IPS-15b (cell line): ENCODE results near the gene MYZAP.

Source experiments
- H3K27me3 ChIP-seq: one replicate; pipeline ENCODE4 v1.6.1; 2013; ENCODE audit warnings: low read length; ENCODE audit not compliant: control insufficient read depth, insufficient read depth
- H3K36me3 ChIP-seq: one replicate; pipeline ENCODE4 v1.6.1; 2013; ENCODE audit warnings: low read length; ENCODE audit not compliant: control insufficient read depth, insufficient read depth
- H3K4me1 ChIP-seq: one replicate; pipeline ENCODE4 v1.6.1; 2013; ENCODE audit warnings: mild to moderate bottlenecking, low read length; ENCODE audit not compliant: control insufficient read depth, insufficient read depth
- H3K4me3 ChIP-seq: one replicate; pipeline ENCODE4 v1.5.1; 2013; ENCODE audit warnings: low read depth, low read length
- H3K9ac ChIP-seq: one replicate; pipeline ENCODE4 v1.6.1; 2013; ENCODE audit warnings: low read depth, mild to moderate bottlenecking, low read length
- H3K9me3 ChIP-seq: one replicate; pipeline ENCODE4 v1.6.1; 2013; ENCODE audit warnings: mild to moderate bottlenecking, low read length; ENCODE audit not compliant: control insufficient read depth, insufficient read depth

MYZAP gene

DNA sequence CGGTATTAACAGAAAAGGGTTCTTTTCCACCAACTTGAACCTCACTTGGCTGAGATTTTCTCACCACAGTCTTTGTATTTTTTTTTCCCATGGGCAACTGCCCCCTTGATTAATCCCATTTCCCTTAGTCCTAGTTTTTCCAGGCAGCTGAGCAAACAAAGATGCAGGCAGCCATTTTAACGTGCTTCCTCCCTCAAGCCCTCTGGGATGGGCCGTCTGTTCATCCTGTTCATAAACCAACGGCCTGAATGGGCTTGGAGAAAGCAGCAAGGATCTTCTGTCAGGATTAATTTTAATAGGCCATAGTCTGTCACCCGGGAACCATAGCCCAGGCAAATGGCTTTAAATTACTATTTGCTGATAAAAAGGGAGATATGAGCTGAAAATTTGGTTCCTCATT lies 104.4 kb downstream of the MYZAP start:
- H3K4me3 ChIP-seq = no peak overlapping the region
- H3K27me3 ChIP-seq = no peaks in the 10 kb centered on the region
- H3K9ac ChIP-seq = no peak overlapping the region
- H3K4me1 ChIP-seq = no peaks in the 10 kb centered on the region
- no peaks in the 10 kb centered on the region for H3K36me3 ChIP-seq
- no peaks in the 10 kb centered on the region for H3K9me3 ChIP-seq

DNA sequence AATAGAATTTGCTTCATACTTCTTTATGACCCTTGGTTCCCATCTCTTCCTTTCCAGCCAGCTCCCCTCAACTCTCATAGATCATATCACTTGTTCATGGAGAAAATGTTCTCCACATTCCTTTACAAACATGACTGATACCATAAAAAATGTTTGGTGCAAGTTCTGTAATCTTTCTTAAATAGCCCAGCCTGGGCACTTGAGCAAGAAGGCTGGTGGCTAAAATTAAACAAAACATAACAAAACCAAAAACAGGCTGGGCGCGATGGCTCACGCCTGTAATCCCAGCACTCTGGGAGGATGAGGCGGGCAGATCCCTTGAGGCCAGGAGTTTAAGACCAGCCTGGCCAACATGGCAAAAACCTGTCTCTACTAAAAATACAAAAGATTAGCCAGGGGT lies 105.9 kb downstream of the MYZAP start:
- Histone ChIP-seq H3K4me3 (no peak overlapping the region), H3K4me1 (no peaks in the 10 kb centered on the region), H3K36me3 (no peaks in the 10 kb centered on the region), H3K9me3 (no peaks in the 10 kb centered on the region), H3K9ac (no peak overlapping the region), H3K27me3 (peaks cover 2% of the 10 kb centered on the region)

DNA sequence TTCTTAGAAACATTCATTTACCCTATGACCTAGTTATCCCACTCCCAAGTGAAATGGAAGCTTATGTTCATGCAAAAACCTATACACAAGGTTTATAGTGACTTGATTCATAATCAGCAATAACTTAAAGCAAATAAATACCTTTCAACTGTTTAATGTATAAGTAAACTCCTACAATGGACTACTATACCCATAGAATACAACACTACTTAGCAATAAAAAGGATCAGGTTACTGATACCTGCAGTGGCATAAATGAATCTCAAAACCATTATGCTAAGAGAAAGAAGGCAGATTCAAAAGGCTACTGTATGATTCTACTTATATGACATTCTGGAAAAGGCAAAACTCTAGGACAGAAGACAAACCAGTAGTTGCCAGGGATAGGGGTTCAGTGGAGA lies 106.5 kb downstream of the MYZAP start:
- no peak overlapping the region for H3K9ac ChIP-seq
- H3K4me3 ChIP-seq = no peak overlapping the region
- no peaks in the 10 kb centered on the region for H3K4me1 ChIP-seq
- no peaks in the 10 kb centered on the region for H3K9me3 ChIP-seq
- peaks cover 9% of the 10 kb centered on the region for H3K27me3 ChIP-seq
- no peaks in the 10 kb centered on the region for H3K36me3 ChIP-seq

DNA sequence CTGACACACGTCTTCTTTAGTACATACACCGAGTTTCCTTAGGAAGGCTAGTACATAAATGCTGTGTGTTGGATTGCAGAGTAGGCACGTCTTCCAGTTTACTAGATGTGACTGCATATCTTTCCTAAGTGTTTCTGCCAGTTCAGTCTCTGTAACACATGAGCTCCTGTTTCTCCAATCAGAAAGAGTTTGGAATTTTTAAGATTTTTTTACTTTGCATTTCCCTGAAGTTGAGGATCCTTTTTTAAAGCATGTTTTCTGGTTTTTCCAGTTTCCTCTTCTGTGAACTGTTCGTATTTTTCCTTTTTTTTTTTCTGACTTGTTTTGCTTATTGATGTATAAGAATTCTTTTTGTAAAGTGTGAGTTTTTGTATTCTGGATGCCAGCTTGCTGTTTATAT lies 107.3 kb downstream of the MYZAP start:
- Histone ChIP-seq H3K36me3 (no peaks in the 10 kb centered on the region), H3K9me3 (no peaks in the 10 kb centered on the region), H3K4me3 (no peak overlapping the region), H3K4me1 (no peaks in the 10 kb centered on the region), H3K27me3 (peaks cover 12% of the 10 kb centered on the region), H3K9ac (no peak overlapping the region)

DNA sequence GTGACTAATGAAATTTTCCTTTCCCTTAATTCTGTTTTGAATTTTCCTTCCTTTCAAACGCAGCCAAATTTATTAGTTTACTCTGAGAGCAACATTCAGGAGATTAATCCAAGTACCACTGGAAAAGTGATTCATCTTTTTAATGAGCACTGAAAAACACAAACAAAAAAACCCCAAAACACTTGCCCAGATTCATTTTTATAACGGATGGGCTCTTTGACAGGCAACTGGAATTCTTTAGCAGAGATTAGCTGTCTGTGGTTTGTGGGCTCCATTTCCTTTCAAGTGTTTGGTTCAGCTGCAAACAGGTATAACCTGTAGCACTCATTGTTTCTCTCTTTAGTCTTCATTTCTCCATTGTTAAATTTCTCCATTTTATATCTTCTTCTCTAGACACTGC lies 111.7 kb downstream of the MYZAP start:
- peaks cover 15% of the 10 kb centered on the region for H3K27me3 ChIP-seq
- H3K36me3 ChIP-seq = no peaks in the 10 kb centered on the region
- no peaks in the 10 kb centered on the region for H3K9me3 ChIP-seq
- H3K9ac ChIP-seq = no peak overlapping the region
- no peaks in the 10 kb centered on the region for H3K4me1 ChIP-seq
- H3K4me3 ChIP-seq = no peak overlapping the region

DNA sequence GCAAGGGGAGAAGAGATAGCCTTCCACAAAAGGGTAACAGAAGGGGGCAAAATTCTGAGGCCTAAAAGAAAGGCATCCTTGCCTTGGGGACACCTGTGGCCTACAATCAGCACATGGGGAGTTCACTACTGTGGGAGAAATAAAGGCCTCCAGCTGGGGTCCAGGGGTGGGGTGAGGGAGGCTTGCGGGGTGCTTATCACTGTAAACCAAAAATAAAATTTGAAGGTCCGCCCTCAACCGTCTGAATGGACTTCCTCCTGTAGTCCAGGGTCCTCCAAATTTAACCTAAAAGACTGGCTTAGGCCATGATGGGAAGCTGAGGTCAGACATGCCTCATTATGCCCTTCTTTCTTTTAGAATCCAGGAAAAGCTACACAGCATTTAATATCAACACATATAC lies 112.7 kb downstream of the MYZAP start:
- Histone ChIP-seq H3K4me1 (no peaks in the 10 kb centered on the region), H3K27me3 (peaks cover 15% of the 10 kb centered on the region), H3K36me3 (no peaks in the 10 kb centered on the region), H3K4me3 (no peak overlapping the region), H3K9ac (no peak overlapping the region), H3K9me3 (no peaks in the 10 kb centered on the region)

DNA sequence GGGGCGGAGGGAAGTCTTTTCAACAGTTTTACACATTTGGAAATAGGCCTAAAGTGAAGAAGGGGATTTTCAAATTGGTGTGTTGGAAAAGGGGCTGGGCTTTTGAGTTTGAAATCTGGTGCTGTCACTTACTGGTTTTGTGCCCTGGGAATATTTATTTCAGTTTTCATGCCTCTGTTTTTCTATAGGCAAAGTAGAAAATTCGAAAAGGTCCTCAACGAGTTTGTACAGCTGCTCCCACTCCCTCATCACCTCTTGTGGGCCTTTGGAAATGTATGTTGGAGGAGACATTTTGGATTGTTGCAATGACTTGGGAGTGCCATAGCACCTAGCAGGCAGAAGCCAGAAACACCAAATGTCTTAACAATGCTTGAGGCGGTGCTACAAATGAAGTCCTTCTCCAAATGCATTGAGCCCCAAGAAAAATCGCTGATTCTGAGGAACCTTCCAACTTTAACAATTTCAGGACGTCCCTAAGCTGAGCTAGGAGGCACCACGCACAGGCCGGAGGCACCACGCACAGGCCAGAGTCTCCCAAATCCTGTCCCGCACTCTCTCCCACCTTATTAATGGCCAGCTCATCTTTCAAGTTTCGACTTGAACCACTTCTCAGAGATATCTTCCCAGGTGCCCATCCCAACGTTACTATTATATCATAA lies 114.2 kb downstream of the MYZAP start:
- H3K36me3 ChIP-seq = peaks cover 5% of the 10 kb centered on the region
- no peaks in the 10 kb centered on the region for H3K9me3 ChIP-seq
- H3K27me3 ChIP-seq = peaks cover 15% of the 10 kb centered on the region
- no peaks in the 10 kb centered on the region for H3K4me1 ChIP-seq
- H3K4me3 ChIP-seq = peak overlapping the region; percentile 95
- H3K9ac ChIP-seq = no peak overlapping the region

DNA sequence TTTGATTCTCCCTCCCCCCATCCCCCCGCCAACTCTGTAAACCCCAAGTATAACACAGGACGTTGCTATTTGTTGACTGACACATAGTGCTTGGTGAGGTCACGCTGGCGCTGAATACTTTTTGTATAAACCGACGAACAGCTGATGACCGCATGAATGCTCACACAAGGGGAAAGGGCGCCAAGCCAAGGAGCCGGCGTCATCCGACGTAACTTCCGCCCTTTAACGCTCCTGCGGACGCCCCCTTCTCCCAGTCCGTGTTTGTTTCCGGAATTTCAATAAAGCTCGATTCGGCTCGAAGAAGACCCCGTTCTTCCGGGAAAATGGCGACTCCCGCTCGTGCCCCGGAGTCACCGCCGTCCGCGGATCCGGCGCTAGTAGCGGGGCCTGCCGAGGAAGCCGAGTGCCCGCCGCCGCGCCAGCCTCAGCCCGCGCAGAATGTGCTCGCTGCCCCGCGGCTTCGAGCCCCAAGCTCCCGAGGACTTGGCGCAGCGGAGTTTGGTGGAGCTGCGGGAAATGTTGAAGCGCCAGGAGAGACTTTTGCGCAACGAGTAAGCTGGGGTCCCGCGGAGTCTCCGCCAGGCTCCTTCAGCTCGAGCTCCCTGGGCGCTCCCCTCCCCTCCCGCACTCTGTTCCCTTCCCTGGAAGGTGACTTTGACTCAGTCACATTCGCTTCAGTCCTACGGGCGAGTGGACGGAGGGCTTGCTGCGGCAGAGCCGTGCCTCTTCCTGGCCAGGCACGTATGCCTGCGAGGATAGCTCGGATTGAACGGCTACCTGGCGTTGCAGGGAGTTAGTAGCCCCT lies 114.9 kb downstream of the MYZAP start, which contains the start of gene POLR2M:
Gene POLR2M (plus strand): TSS at position 310 of the 805 bp plus-strand sequence. CDS start 129 bp downstream, at position 439.
- Histone ChIP-seq H3K4me1 (no peaks in the 10 kb centered on the region), H3K9ac (peak within 1 kb of the TSS; percentile 99), H3K4me3 (peak within 1 kb of the TSS; percentile 95), H3K36me3 (peaks cover 5% of the 10 kb centered on the region), H3K27me3 (peaks cover 15% of the 10 kb centered on the region), H3K9me3 (no peaks in the 10 kb centered on the region)

DNA sequence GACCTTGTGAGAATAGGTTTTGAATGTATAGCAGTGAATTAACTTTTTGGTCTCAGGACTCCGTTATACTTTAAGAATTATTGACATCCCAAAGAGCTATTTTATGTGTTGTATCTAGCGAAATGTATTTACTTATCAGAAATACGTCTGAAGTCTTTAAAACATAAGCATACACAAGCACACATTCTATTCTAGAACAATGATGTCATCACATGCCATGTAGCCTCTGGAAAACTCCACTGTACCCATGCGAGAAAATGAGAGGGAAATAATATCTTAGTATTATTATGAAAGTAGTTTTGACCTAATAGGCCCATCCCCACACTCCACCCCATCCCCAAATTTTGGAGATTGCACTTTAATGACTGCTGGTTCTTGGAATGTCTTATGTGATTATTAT lies 116.3 kb downstream of the MYZAP start:
- Histone ChIP-seq H3K4me3 (no peak overlapping the region), H3K27me3 (peaks cover 8% of the 10 kb centered on the region), H3K9me3 (no peaks in the 10 kb centered on the region), H3K36me3 (peaks cover 9% of the 10 kb centered on the region), H3K9ac (no peak overlapping the region), H3K4me1 (no peaks in the 10 kb centered on the region)

DNA sequence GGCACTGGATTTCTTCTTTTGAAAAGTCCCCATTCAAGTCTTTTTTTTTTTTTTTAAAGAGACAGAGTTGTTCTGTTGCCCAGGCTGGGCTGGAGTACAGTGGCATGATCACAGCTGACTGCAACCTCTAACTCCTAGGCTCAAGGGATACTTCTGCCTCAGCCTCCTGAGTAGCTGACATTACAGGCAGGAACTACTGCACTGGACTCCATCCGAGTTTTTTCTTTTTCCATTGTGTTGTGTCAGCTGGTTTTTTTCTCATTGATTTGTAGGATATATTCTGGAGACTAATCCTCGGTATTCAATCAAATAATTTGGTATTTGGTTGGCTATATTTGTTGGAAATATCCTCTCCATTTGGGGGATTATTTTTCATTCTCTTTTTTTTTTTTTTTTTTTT lies 126.6 kb downstream of the MYZAP start:
- H3K4me1 ChIP-seq = no peaks in the 10 kb centered on the region
- no peaks in the 10 kb centered on the region for H3K9me3 ChIP-seq
- no peak overlapping the region for H3K4me3 ChIP-seq
- H3K27me3 ChIP-seq = no peaks in the 10 kb centered on the region
- H3K9ac ChIP-seq = no peak overlapping the region
- peaks cover 3% of the 10 kb centered on the region for H3K36me3 ChIP-seq

DNA sequence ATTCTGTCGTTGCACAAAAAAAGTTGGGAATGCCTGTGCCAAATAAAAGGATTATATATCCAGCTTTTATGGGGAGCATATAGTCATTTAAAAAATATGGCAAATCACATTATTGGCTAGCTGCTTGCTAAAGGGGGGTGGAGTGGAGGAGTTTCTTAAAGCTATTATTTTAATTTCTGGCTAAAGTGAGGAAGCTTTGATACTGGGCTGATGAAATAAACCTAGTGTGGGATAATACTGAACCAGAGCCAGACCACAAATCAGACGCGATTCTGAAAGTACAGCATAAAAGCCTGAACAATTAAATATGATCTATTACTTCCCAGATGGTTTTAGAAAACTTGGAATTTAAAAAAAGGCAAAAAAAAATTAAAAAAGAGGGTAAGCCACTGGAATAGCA lies 129.2 kb downstream of the MYZAP start:
- Histone ChIP-seq H3K9me3 (no peaks in the 10 kb centered on the region), H3K4me1 (no peaks in the 10 kb centered on the region), H3K36me3 (no peaks in the 10 kb centered on the region), H3K4me3 (no peak overlapping the region), H3K27me3 (no peaks in the 10 kb centered on the region), H3K9ac (no peak overlapping the region)

DNA sequence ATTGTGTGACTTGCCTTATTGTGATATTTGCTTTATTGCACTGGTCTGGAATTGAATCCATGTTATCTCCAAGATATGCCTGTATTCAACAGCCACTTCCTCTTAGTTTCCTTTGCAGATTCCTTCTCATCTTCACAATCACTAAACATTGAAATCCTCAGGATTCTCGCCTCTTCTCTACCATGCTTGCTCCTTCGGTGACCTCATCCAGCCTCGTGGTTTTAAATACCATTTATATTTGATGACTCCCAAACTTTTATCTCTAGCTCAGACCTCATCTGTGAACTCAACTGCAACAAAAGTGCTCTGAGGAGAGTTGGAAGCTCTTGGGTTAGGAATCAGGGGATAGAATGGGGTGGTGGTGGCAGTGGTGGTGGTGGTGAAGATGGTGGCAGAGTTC lies 134.7 kb downstream of the MYZAP start:
- Histone ChIP-seq H3K4me3 (no peak overlapping the region), H3K9ac (no peak overlapping the region), H3K4me1 (no peaks in the 10 kb centered on the region), H3K27me3 (no peaks in the 10 kb centered on the region), H3K36me3 (no peaks in the 10 kb centered on the region), H3K9me3 (no peaks in the 10 kb centered on the region)
